Duodenal mucosa (tissue), 2 donors: Measurements from ENCODE around the gene DNAJC4.

ENCODE experiments used
- H3K27ac ChIP-seq: one replicate; pipeline ENCODE4 v1.7.0; 2013; ENCODE audit warnings: low read depth, low read length
- H3K27me3 ChIP-seq, 2 donors: one replicate each; pipeline ENCODE4 v1.7.0; 2013; ENCODE audit warnings: low read length in 2 of 2, control low read depth in 1 of 2; ENCODE audit not compliant: insufficient read depth in 2 of 2, control insufficient read depth in 1 of 2
- H3K36me3 ChIP-seq, 2 donors: one replicate each; pipeline ENCODE4 v1.7.0; 2013; ENCODE audit warnings: low read length in 2 of 2, control low read depth in 1 of 2; ENCODE audit not compliant: insufficient read depth in 2 of 2, control insufficient read depth in 1 of 2
- H3K4me1 ChIP-seq, 2 donors: one replicate each; pipeline ENCODE4 v1.7.0; 2013; ENCODE audit warnings: low read length in 2 of 2, control low read depth in 1 of 2; ENCODE audit not compliant: insufficient read depth in 2 of 2, control insufficient read depth in 1 of 2
- H3K4me3 ChIP-seq, 2 donors: one replicate each; pipeline ENCODE4 v1.7.0; 2013; ENCODE audit warnings: low read length in 2 of 2, low read depth in 1 of 2
- H3K9ac ChIP-seq, 2 donors: one replicate each; pipeline ENCODE4 v1.7.0; 2013; ENCODE audit warnings: low read length in 2 of 2, low read depth in 1 of 2
- H3K9me3 ChIP-seq, 2 donors: one replicate each; pipeline ENCODE4 v1.7.0; 2013; ENCODE audit warnings: low read length in 2 of 2, control low read depth in 1 of 2; ENCODE audit not compliant: control insufficient read depth in 1 of 2

DNAJC4 gene

DNA sequence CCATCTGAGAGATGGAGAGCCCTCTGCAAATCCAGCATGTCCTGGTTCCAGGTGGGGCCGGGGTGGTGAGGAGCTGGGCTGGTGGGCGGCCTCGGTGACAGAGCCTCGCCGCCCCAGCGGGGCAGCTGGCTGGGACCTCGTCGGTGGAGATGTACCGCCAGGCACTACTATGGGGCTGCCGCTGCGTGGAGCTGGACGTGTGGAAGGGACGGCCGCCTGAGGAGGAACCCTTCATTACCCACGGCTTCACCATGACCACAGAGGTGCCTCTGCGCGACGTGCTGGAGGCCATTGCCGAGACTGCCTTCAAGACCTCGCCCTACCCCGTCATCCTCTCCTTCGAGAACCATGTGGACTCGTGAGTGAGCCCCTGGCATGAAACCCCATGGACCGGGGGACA is 28.0 kb downstream of the DNAJC4 start:
- H3K9ac ChIP-seq = no peak overlapping the region
- no peak overlapping the region for H3K4me3 ChIP-seq
- no peaks in the 10 kb centered on the region for H3K9me3 ChIP-seq
- H3K4me1 ChIP-seq = peaks cover 23 to 24% of the 10 kb centered on the region in 2 donors
- H3K27ac ChIP-seq = no peak overlapping the region
- no peaks in the 10 kb centered on the region for H3K27me3 ChIP-seq
- peaks cover 51 to 89% of the 10 kb centered on the region in 2 donors for H3K36me3 ChIP-seq

DNA sequence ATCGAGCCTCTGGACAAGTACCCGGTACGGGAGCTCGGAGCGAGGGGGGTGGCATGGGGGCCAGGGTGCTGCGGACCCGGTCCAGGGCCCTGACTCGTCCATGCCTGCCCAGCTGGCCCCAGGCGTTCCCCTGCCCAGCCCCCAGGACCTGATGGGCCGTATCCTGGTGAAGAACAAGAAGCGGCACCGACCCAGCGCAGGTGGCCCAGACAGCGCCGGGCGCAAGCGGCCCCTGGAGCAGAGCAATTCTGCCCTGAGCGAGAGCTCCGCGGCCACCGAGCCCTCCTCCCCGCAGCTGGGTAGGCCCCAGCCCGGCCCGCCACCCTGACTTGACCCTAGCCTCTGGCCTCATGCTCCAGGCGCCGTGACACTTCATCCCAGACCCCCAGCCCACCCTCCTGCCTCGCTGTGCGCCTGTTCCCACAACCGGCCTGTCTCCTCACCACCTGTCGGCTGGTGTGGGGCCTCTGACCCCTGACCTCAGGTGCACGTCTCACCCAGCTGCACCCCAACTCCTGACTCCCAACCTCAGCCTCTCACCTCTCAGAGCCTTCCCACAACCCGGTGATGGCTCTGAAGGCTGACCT is 28.7 kb downstream of the DNAJC4 start:
- peaks cover 57 to 94% of the 10 kb centered on the region in 2 donors for H3K36me3 ChIP-seq
- no peak overlapping the region for H3K4me3 ChIP-seq
- no peak overlapping the region for H3K9ac ChIP-seq
- H3K27ac ChIP-seq = no peak overlapping the region
- H3K27me3 ChIP-seq = no peaks in the 10 kb centered on the region
- peaks cover 16 to 17% of the 10 kb centered on the region in 2 donors for H3K4me1 ChIP-seq
- H3K9me3 ChIP-seq = no peaks in the 10 kb centered on the region

DNA sequence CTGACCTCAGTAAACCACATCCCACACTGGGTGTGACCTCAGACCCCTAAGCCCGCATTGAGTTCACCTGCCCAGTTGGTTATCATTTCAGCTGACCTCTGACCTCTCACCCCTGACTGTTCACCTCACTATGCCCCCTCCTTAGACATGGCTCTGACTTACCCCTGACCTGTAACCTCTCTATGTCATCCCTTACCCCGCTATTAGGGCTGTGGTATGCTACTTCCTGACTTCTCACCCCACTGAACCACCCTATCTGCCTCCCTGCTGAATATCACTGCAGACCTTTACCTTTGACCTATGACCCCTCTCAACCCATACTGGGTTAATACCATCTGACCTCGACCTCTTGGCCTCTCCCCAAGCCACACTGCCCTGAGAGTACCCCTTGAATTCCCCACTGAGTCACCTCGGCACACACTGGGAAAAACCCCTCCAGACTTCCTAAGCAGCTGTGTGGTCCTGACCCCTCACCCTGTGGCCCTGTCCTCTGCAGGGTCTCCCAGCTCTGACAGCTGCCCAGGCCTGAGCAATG is 29.3 kb downstream of the DNAJC4 start:
- H3K9me3 ChIP-seq = no peaks in the 10 kb centered on the region
- no peak overlapping the region for H3K27ac ChIP-seq
- no peaks in the 10 kb centered on the region for H3K27me3 ChIP-seq
- H3K9ac ChIP-seq = no peak overlapping the region
- no peak overlapping the region for H3K4me3 ChIP-seq
- H3K36me3 ChIP-seq = peaks cover 63 to 94% of the 10 kb centered on the region in 2 donors
- H3K4me1 ChIP-seq = peaks cover 10 to 15% of the 10 kb centered on the region in 2 donors

DNA sequence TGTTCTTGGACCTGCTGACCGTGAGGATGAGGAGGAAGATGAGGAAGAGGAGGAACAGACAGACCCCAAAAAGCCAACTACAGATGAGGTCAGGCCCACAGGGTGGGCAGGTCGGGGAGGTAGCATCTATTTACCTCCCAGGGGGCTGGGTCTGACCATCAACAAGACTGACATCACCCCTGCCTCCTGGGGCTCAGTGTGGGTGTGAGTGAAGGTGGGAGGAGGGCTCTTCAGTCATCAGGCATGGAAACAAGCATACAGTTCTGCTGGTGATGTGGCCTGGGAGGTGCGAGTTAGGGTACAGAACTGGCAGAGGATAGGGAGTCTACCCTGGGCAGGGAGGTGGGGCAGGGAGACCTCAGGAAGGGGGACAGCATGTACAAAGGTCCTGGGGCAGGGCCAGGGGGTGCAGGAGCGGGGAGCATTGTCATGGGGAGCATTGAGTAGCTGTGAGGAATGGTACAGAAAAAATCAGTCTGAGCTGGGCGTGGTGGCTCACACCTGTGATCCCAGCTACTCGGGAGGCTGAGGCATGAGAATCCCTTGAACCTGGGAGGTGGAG is 29.9 kb downstream of the DNAJC4 start:
- H3K27ac ChIP-seq = no peak overlapping the region
- no peak overlapping the region for H3K9ac ChIP-seq
- H3K36me3 ChIP-seq = peaks cover 60 to 90% of the 10 kb centered on the region in 2 donors
- peaks cover 5 to 9% of the 10 kb centered on the region in 2 donors for H3K4me1 ChIP-seq
- no peaks in the 10 kb centered on the region for H3K27me3 ChIP-seq
- H3K4me3 ChIP-seq = no peak overlapping the region
- no peaks in the 10 kb centered on the region for H3K9me3 ChIP-seq

DNA sequence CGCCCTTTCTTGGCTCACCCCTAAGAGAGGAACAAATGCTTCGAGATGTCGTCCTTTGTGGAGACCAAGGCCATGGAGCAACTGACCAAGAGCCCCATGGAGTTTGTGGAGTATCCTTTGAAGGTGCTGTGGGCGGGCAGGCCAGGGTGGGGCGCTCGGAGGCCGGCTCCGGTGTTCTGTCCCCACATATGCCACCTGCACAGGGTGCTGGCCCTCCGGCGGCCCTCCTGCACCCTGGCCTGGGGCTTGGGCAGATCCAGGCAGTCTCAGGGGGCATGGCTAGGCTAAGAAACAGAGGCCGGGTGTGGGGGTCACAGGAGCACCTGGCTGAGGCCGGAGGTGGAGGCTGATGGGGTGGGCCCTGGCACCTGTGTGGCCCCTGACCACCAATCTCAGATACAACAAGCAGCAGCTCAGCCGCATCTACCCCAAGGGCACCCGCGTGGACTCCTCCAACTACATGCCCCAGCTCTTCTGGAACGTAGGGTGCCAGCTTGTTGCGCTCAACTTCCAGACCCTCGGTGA is 31.3 kb downstream of the DNAJC4 start:
- H3K9me3 ChIP-seq = no peaks in the 10 kb centered on the region
- no peak overlapping the region for H3K4me3 ChIP-seq
- no peaks in the 10 kb centered on the region for H3K27me3 ChIP-seq
- H3K4me1 ChIP-seq = peaks cover 17 to 19% of the 10 kb centered on the region in 2 donors
- no peak overlapping the region for H3K27ac ChIP-seq
- H3K36me3 ChIP-seq = peaks cover 63 to 90% of the 10 kb centered on the region in 2 donors
- no peak overlapping the region for H3K9ac ChIP-seq

DNA sequence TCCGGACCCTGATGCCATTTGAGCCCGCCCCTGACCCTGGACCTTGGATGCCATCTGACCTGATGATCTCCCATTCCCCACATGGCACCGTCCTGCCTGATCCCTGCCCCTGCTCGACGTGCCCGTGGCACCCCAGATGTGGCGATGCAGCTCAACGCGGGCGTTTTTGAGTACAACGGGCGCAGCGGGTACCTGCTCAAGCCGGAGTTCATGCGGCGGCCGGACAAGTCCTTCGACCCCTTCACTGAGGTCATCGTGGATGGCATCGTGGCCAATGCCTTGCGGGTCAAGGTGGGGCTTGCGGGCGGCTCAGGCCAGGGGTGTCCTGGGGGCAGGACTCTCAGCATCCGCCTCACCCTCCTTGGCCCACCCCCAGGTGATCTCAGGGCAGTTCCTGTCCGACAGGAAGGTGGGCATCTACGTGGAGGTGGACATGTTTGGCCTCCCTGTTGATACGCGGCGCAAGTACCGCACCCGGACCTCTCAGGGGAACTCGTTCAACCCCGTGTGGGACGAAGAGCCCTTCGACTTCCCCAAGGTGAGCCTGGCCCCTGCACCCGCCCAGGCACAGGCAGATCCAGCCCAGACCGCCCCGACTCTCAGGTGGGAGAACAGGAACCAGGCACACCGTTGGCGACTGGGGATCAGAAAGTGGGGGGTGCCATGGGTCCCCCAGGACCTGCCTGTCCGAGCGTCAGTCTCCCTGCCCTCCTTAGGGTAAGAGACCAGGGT is 32.1 kb downstream of the DNAJC4 start:
- no peaks in the 10 kb centered on the region for H3K27me3 ChIP-seq
- no peaks in the 10 kb centered on the region for H3K9me3 ChIP-seq
- H3K27ac ChIP-seq = no peak overlapping the region
- peaks cover 22 to 25% of the 10 kb centered on the region in 2 donors for H3K4me1 ChIP-seq
- H3K9ac ChIP-seq = no peak overlapping the region
- H3K4me3 ChIP-seq = no peak overlapping the region
- H3K36me3 ChIP-seq = peaks cover 62 to 89% of the 10 kb centered on the region in 2 donors

DNA sequence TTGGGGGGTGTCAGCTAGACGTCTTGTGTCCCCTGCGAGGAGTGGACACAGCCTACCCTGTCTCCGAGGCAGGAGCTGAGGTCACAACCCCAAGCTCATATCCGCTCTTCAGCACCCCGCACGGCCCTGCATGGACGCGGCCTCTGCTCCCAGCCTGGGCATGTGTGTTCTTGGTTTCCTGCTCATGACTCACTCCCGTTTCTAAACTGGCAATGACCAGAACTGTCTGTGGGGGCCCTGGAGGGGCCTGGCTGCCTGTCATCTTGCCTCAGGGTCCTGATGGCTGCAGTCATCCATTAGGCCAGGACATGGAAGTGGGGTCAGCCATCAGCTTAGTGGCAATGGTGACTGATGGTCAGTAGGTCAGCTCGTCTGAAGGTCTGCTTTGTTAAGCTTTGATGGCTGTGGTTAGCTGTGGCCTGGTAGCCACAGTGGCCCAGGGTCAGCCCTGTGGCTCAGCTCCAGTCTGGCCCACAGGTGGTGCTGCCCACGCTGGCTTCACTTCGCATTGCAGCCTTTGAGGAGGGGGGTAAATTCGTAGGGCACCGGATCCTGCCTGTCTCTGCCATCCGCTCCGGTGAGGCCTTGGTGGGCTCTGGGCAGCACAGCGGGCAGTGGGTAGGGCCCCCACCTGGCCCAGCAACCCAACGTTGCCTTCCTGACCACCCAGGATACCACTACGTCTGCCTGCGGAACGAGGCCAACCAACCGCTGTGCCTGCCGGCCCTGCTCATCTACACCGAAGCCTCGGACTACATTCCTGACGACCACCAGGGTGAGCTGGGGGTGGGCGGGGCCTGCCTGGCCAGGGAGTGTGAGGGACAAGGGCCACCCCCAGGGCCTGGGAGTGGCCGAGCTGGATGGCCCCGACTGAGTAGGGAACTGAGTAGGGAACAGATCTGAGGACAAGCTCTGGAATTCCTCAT is 32.9 kb downstream of the DNAJC4 start:
- H3K27ac ChIP-seq = no peak overlapping the region
- H3K27me3 ChIP-seq = no peaks in the 10 kb centered on the region
- H3K9me3 ChIP-seq = no peaks in the 10 kb centered on the region
- H3K4me1 ChIP-seq = peaks cover 31 to 34% of the 10 kb centered on the region in 2 donors
- H3K36me3 ChIP-seq = peaks cover 61 to 86% of the 10 kb centered on the region in 2 donors
- H3K9ac ChIP-seq = no peak overlapping the region
- no peak overlapping the region for H3K4me3 ChIP-seq

DNA sequence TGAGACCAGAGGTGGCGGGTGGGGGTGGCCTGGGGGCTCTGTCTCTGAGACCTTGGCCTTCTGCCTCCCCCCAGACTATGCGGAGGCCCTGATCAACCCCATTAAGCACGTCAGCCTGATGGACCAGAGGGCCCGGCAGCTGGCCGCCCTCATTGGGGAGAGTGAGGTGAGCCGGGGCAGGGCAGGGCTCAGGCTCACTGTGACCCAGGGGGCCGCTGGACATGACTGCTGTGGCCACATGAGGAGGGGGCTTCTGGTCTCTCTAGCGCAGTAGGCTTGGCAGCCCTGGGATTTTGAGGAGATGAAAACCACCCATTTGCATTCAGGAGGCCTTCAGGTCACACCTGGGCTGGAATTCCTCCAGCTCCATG is 33.6 kb downstream of the DNAJC4 start:
- Histone ChIP-seq H3K9ac (no peak overlapping the region), H3K9me3 (no peaks in the 10 kb centered on the region), H3K27me3 (no peaks in the 10 kb centered on the region), H3K4me3 (no peak overlapping the region), H3K27ac (no peak overlapping the region), H3K36me3 (peaks cover 62 to 80% of the 10 kb centered on the region in 2 donors), H3K4me1 (peaks cover 34 to 40% of the 10 kb centered on the region in 2 donors)

DNA sequence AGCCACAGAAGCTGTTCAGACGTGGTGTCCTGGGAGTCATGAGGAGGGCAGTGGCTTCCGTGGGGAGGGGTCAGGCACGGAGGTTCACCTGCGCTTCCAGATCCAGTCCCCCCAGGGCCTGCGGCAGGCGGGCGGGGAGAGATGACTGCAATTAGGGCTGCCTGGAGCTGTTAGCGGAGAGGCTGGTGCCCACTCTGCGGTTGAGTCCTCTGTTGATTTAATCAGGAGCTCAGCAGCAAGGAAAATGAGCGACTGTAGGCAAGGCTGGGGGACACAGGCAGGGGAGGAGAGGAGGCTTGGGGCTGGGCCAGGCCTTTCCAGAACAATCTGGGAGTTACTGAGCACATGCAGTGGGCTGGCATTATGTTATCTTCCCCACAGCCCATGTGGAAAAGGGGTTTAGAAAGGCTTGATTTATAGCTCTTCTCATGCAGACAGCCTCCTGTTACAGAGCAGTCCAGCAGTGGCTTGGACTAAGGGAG is 34.1 kb downstream of the DNAJC4 start:
- Histone ChIP-seq H3K9ac (no peak overlapping the region), H3K27me3 (no peaks in the 10 kb centered on the region), H3K9me3 (no peaks in the 10 kb centered on the region), H3K4me1 (peaks cover 36 to 39% of the 10 kb centered on the region in 2 donors), H3K27ac (no peak overlapping the region), H3K4me3 (no peak overlapping the region), H3K36me3 (peaks cover 61 to 75% of the 10 kb centered on the region in 2 donors)
